Measurements from ENCODE around the gene IMPA2.

The IMPA2 gene

GRCh38 chr18:12009581-12010140 is 28.4 kb downstream of the IMPA2 start:
- DNase-seq, result no peak

- no peak for DNase-seq
Measured at GRCh38 chr18:12010187-12010802, 29.0 kb downstream of the IMPA2 start.

GRCh38 chr18:12011199-12011956 is 30.1 kb downstream of the IMPA2 start:
- DNase-seq, result no peak

GRCh38 chr18:12011957-12012549 is 30.7 kb downstream of the IMPA2 start:
- DNase-seq, result no peak

GRCh38 chr18:12012697-12013096 is 31.4 kb downstream of the IMPA2 start:
- no peak for DNase-seq

GRCh38 chr18:12013186-12013916 is 32.0 kb downstream of the IMPA2 start:
- DNase-seq, result no peak

- DNase-seq, result no peak
Measured at GRCh38 chr18:12014086-12014485, 32.8 kb downstream of the IMPA2 start.

- no peak for DNase-seq
Measured at GRCh38 chr18:12014521-12015415, 33.5 kb downstream of the IMPA2 start.

- no peak for DNase-seq
Measured at GRCh38 chr18:12015416-12016062, 34.2 kb downstream of the IMPA2 start.

GRCh38 chr18:12017081-12017480 is 35.8 kb downstream of the IMPA2 start:
- DNase-seq, result no peak

- DNase-seq, result no peak
Measured at GRCh38 chr18:12018861-12019260, 37.6 kb downstream of the IMPA2 start.

GRCh38 chr18:12021077-12021476 is 39.8 kb downstream of the IMPA2 start:
- no peak for DNase-seq

GRCh38 chr18:12021596-12021995 is 40.3 kb downstream of the IMPA2 start:
- DNase-seq, result no peak

GRCh38 chr18:12023375-12023774 is 42.1 kb downstream of the IMPA2 start:
- no peak for DNase-seq

- no peak for DNase-seq
Measured at GRCh38 chr18:12026562-12026961, 45.3 kb downstream of the IMPA2 start.

- no peak for DNase-seq
Measured at GRCh38 chr18:12027046-12027445, 45.7 kb downstream of the IMPA2 start.

GRCh38 chr18:12027480-12027879 is 46.2 kb downstream of the IMPA2 start:
- DNase-seq, result no peak

- DNase-seq, result no peak
Measured at GRCh38 chr18:12028040-12028628, 46.8 kb downstream of the IMPA2 start.

GRCh38 chr18:12028674-12029073 is 47.4 kb downstream of the IMPA2 start:
- DNase-seq, result no peak

- no peak for DNase-seq
Measured at GRCh38 chr18:12029786-12030584, 48.7 kb downstream of the IMPA2 start.

Measured in inflammatory macrophage treated with lipopolysaccharide for 4 hours (primary cell).